Osteoblast (primary cell): ENCODE results near the gene BCL11B. TPM values are rescaled to one million over a fixed set of nuclear protein-coding genes. Genes with fewer than 3 reads are reported as not detected.

Experiments used
- DNase-seq: peaks from one replicate; pipeline ENCODE4 v3.0.0; 2011; ENCODE audit warnings: low spot score, mixed read lengths; ENCODE audit not compliant: insufficient read length; ENCODE audit errors: missing footprints
- H2AFZ ChIP-seq: 2 replicates; pipeline ENCODE4 v1.6.0; 2011; ENCODE audit warnings: mild to moderate bottlenecking, low read length
- H3K27ac ChIP-seq: 2 replicates; pipeline ENCODE4 v1.5.1; 2011; ENCODE audit warnings: mild to moderate bottlenecking, low read depth, low read length, moderate library complexity
- H3K27me3 ChIP-seq: 2 replicates; pipeline ENCODE4 v1.6.0; 2012; ENCODE audit warnings: mild to moderate bottlenecking, control low read depth, inconsistent platforms, low read length, moderate library complexity; ENCODE audit not compliant: insufficient read depth
- H3K36me3 ChIP-seq: 2 replicates; pipeline ENCODE4 v1.5.1; 2011; ENCODE audit warnings: mild to moderate bottlenecking, low read length, control low read depth, moderate library complexity; ENCODE audit not compliant: insufficient read depth
- H3K4me1 ChIP-seq: 2 replicates; pipeline ENCODE4 v1.5.1; 2011; ENCODE audit warnings: mild to moderate bottlenecking, low read length, control low read depth, moderate library complexity; ENCODE audit not compliant: insufficient read depth
- H3K4me2 ChIP-seq: 2 replicates; pipeline ENCODE4 v1.6.0; 2011; ENCODE audit warnings: mild to moderate bottlenecking, low read length; ENCODE audit not compliant: insufficient read depth
- H3K4me3 ChIP-seq: fragments of 200-600 bp; sonication (generic); 3 replicates; pipeline ENCODE4 v1.5.1; 2012; ENCODE audit warnings: mild to moderate bottlenecking, low read length, inconsistent platforms; ENCODE audit not compliant: insufficient read depth
- H3K79me2 ChIP-seq: 2 replicates; pipeline ENCODE4 v1.6.0; 2012; ENCODE audit warnings: mild to moderate bottlenecking, low read length, control low read depth, inconsistent platforms; ENCODE audit not compliant: insufficient read depth
- H3K9me3 ChIP-seq: 2 replicates; pipeline ENCODE4 v1.5.1; 2011; ENCODE audit warnings: low read depth, low read length, control low read depth
- H4K20me1 ChIP-seq: 2 replicates; pipeline ENCODE4 v1.6.0; 2012; ENCODE audit warnings: mild to moderate bottlenecking, low read length, control low read depth; ENCODE audit not compliant: insufficient read depth
- CTCF ChIP-seq: IDR thresholded peaks from 2 replicates; pipeline ENCODE4 v1.5.1; 2011; ENCODE audit warnings: mild to moderate bottlenecking, low read depth, low read length, moderate library complexity; ENCODE audit errors: extremely low read depth
- total RNA-seq: library from RNA; depleted of rRNA; stranded (reverse); fragments of >200 nt; gene quantifications from 2 replicates; pipeline ENCODE4 v1.2.3, GENCODE V29; 2012

Gene BCL11B
- total RNA-seq, 1 donor: 0.36 TPM

GRCh38 chr14:99195602-99196309 lies 76.2 kb downstream of the BCL11B start:
- no peaks in the 10 kb centered on the region for H3K36me3 ChIP-seq
- no peaks in the 10 kb centered on the region for H3K9me3 ChIP-seq
- no peak for DNase-seq

GRCh38 chr14:99194736-99195135 lies 77.3 kb downstream of the BCL11B start:
- TF ChIP-seq CTCF: no peak
- no peak for DNase-seq
- H2AFZ ChIP-seq: no peak overlapping the region

More at GRCh38 chr14:99195602-99196309, 76.2 kb downstream of the BCL11B start:
- H3K27me3 ChIP-seq: no peaks in the 10 kb centered on the region
- no peak overlapping the region for H3K4me3 ChIP-seq
- TF ChIP-seq CTCF: no peak
- H3K4me1 ChIP-seq: peaks cover 8% of the 10 kb centered on the region
- H3K4me2 ChIP-seq: no peak overlapping the region
- no peak overlapping the region for H3K27ac ChIP-seq
- H2AFZ ChIP-seq: no peak overlapping the region
- no peaks in the 10 kb centered on the region for H4K20me1 ChIP-seq
- no peaks in the 10 kb centered on the region for H3K79me2 ChIP-seq

GRCh38 chr14:99194136-99194535 lies 77.9 kb downstream of the BCL11B start:
- no peaks in the 10 kb centered on the region for H3K27me3 ChIP-seq
- H3K4me2 ChIP-seq: no peak overlapping the region
- H3K4me3 ChIP-seq: no peak overlapping the region
- no peak for TF ChIP-seq CTCF
- DNase-seq: no peak
- no peak overlapping the region for H2AFZ ChIP-seq
- H3K4me1 ChIP-seq: peaks cover 8% of the 10 kb centered on the region
- no peak overlapping the region for H3K27ac ChIP-seq
- H4K20me1 ChIP-seq: no peaks in the 10 kb centered on the region
- no peaks in the 10 kb centered on the region for H3K9me3 ChIP-seq
- H3K36me3 ChIP-seq: no peaks in the 10 kb centered on the region
- no peaks in the 10 kb centered on the region for H3K79me2 ChIP-seq

More at GRCh38 chr14:99194736-99195135, 77.3 kb downstream of the BCL11B start:
- Histone ChIP-seq H3K9me3 (no peaks in the 10 kb centered on the region), H3K79me2 (no peaks in the 10 kb centered on the region), H4K20me1 (no peaks in the 10 kb centered on the region), H3K36me3 (no peaks in the 10 kb centered on the region), H3K4me3 (no peak overlapping the region), H3K27me3 (no peaks in the 10 kb centered on the region), H3K4me1 (peaks cover 8% of the 10 kb centered on the region), H3K4me2 (no peak overlapping the region), H3K27ac (no peak overlapping the region)

DNA sequence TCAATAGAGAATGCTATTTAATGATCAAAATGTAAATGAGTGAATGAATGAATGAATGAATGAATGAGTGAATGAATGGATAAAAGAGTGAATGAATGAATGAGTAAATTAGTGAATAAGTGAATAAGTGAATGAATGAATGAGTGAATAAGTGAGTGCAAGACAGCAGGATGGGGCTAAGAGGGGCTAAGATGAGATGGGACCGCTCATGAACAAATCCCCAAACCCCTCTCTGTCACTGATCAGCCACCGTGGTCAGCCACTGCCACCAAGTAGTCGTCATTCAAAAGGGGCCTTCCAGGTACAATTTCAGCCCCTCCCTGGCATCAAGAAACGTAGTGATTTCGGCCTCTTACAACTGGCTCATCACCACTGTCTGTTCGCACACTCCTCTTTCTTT lies 79.2 kb downstream of the BCL11B start:
- Histone ChIP-seq H3K27ac (no peak overlapping the region), H3K9me3 (no peaks in the 10 kb centered on the region), H3K79me2 (no peaks in the 10 kb centered on the region), H4K20me1 (no peaks in the 10 kb centered on the region), H3K4me3 (no peak overlapping the region), H3K4me1 (peaks cover 8% of the 10 kb centered on the region), H3K4me2 (no peak overlapping the region), H2AFZ (no peak overlapping the region), H3K27me3 (no peaks in the 10 kb centered on the region), H3K36me3 (no peaks in the 10 kb centered on the region)
- DNase-seq: no peak
- no peak for TF ChIP-seq CTCF
